Bone marrow (tissue), 2 donors: ENCODE data around the gene PKNOX2.

ENCODE experiments used
- DNase-seq, 2 donors: peaks; one replicate each; lab custom pipeline; 2025; lab: John Stamatoyannopoulos, UW

PKNOX2 gene

GRCh38 chr11:125174057-125174456 is 9.5 kb downstream of the PKNOX2 start:
- DNase-seq, result no peak

GRCh38 chr11:125174686-125175085 is 10.1 kb downstream of the PKNOX2 start:
- no peak for DNase-seq

GRCh38 chr11:125175166-125175565 is 10.6 kb downstream of the PKNOX2 start:
- no peak for DNase-seq

DNA sequence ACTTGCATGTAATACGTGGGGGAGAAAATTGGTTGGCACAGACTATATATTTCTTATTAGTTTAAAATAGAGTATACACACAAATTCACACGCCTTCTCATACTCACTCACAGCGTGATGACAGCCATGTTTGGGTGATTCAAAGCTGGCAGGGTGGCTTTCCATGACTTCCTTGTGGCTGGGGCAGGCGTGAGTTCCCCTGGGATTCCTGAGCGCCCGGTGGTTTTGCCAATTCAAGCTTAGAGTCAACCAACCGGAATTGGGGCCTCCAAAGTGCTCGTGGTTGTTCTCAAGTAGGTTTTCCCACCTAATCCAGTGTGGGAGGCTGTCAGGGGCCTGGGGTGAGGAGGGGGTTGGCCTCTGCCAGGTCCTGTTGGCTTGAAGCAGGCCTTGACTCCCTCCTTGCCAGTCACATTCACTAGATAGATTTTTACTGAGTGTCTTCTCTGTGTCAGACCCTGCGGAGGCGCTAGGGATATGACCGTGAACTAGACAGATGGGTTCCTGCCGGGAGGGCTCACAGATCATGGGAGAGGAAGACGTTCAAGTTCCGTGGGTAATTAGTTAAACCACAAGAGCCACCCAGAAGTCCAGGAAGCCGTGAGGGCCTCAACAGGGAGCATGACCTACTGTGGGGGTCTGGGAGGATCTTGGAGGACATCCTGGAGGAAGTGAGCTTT is 11.5 kb downstream of the PKNOX2 start:
- DNase-seq, result no peak

GRCh38 chr11:125176866-125177265 is 12.3 kb downstream of the PKNOX2 start:
- DNase-seq, result no peak

GRCh38 chr11:125177543-125177942 is 13.0 kb downstream of the PKNOX2 start:
- DNase-seq, result no peak

DNA sequence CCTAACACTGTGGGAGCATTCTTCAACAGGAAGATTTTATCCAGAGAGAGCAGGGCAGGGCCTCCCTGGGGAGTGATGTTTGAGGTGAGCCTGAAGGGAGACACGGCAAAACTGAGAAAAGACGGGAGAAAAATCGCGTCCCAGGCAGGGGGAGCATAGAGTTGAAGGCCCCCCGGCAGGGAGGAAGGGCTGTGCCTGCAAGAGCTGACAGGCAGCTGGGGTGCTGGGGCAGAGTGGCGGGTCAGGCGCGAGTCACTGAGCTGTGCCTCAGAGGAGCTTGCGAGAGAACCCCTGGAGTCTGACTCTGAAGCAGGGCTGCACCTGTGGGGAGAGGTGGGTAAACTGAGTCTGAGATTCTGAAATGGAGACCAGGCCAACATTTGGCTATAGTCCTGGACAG is 14.8 kb downstream of the PKNOX2 start:
- no peak for DNase-seq

GRCh38 chr11:125179895-125180294 is 15.3 kb downstream of the PKNOX2 start:
- no peak for DNase-seq

GRCh38 chr11:125180413-125181305 is 16.1 kb downstream of the PKNOX2 start:
- DNase-seq, result no peak

GRCh38 chr11:125182573-125182972 is 18.0 kb downstream of the PKNOX2 start:
- DNase-seq, result no peak

DNA sequence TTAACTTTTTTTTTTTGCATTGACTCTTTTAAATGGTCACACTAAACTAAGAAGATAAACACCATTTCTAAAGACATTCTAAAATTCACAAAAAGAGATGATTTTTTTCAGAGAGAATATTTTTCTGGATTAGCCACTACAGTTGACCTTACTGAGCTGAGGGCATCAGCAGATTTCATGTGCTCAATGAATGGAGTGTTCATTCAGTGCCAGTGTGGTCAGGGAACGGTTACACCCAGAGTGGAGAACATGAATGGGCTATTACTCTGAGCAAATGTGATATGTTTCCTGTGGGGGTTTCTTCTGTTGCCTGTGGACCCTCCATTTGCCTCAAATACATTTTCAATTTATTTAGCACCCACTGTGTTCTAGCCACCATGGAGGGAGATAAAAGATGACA is 19.1 kb downstream of the PKNOX2 start:
- no peak for DNase-seq

- no peak for DNase-seq
Measured at GRCh38 chr11:125188021-125188420, 23.5 kb downstream of the PKNOX2 start.

DNA sequence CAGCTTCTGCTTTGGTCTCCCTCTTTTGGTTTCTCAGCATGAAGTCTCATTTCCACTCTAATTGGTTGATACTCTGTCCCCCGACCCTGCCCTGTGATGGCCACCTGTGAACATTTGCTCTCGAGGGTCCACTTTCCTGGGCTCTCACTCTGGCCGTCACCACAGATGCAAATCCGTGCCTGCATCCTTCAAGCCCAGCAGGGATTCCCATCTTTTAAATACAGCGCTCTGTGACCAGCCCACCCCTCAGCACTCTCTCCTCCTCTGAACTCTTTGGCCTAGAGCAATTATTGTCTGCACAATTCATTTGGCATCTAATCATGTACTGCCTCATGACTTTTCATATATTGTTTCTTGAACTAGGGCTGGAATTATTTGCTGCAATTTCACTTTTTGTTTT is 26.0 kb downstream of the PKNOX2 start:
- DNase-seq, result no peak

- DNase-seq, result no peak
Measured at GRCh38 chr11:125192183-125192582, 27.6 kb downstream of the PKNOX2 start.

- no peak for DNase-seq
Measured at GRCh38 chr11:125192717-125193415, 28.3 kb downstream of the PKNOX2 start.

- no peak for DNase-seq
Measured at GRCh38 chr11:125193416-125193726, 28.8 kb downstream of the PKNOX2 start.

GRCh38 chr11:125193841-125194240 is 29.3 kb downstream of the PKNOX2 start:
- no peak for DNase-seq

DNA sequence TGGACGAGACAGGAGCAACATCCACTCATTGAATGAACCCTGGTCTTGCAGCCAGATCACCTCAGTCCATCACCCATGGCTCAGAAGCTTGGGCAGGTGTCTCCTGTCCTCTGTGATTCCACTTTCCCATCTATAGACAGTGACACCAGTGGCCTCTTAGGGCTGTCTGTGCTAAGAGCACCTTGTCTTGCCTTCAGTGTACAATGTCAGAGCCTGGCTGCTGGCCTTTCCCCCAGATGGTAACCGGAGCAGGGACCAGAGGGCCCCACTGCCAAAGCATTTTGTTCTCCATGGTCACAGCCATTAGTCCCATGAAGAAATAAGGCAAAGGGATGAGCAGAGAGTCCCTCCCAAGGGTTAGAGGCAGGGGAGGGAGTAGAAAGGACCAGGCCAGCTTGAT is 35.4 kb downstream of the PKNOX2 start:
- no peak for DNase-seq

- DNase-seq, result no peak
Measured at GRCh38 chr11:125200441-125200840, 35.9 kb downstream of the PKNOX2 start.

DNA sequence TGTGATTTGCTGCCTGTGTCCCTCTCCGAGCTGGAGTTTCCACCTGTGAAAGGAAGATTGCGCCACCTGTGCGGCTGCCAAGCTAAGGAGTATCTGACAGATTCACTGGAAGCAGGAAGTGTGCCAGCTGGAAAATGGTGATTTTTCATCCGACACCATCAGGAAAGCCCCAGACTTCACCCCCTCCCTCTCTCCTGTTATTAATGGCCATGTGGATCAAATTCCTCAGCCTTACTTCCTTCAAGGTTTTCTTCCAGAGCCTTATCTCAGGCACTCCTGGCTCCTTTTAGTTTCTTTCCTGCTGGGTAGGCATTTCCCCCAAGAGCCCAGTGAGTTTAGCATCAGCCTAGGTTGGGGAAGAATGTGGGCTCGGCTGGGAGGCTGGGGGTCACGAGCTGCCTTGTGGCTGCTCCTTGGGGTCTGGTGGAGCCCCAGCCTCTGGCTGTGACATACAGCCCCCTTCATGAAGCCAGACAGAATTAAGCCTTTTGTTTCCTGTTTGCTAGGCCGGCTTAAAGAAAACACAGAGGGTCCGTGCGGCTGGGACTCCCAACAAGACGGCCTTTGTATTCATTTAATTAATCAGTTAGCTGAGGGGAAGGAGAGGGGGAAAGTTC is 37.1 kb downstream of the PKNOX2 start:
- DNase-seq, result no peak

- no peak for DNase-seq
Measured at GRCh38 chr11:125202362-125202880, 37.9 kb downstream of the PKNOX2 start.

DNA sequence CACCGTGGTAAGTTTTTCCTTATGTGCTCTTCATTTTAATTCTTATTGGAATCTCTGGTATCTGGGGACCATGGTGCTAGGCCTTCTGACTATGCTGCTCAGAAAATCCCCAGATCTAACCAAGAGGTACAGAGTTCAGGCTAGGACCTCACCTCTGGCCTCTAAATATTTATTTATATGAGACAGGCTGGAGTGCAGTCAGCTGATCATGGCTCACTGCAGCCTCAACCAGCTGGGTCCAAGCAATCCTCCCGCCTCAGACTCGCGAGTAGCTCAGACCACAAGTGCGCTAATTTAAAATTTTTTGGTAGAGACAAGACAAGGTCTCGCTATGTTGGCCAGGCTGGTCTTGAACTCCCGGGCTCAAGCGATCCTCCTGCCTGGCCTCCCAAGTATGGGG is 38.4 kb downstream of the PKNOX2 start:
- DNase-seq, result no peak
